ENCODE data around the gene ME3.

- TF ChIP-seq POLR2A (IDR thresholded peaks at IDR 0.05) = no peak
- TF ChIP-seq, protein P1, sequence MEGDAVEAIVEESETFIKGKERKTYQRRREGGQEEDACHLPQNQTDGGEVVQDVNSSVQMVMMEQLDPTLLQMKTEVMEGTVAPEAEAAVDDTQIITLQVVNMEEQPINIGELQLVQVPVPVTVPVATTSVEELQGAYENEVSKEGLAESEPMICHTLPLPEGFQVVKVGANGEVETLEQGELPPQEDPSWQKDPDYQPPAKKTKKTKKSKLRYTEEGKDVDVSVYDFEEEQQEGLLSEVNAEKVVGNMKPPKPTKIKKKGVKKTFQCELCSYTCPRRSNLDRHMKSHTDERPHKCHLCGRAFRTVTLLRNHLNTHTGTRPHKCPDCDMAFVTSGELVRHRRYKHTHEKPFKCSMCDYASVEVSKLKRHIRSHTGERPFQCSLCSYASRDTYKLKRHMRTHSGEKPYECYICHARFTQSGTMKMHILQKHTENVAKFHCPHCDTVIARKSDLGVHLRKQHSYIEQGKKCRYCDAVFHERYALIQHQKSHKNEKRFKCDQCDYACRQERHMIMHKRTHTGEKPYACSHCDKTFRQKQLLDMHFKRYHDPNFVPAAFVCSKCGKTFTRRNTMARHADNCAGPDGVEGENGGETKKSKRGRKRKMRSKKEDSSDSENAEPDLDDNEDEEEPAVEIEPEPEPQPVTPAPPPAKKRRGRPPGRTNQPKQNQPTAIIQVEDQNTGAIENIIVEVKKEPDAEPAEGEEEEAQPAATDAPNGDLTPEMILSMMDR (IDR thresholded peaks at IDR 0.05) = no peak
Observed at GRCh38 chr11:86565388-86565787, 107.0 kb downstream of the ME3 start.

Data from right lobe of liver (tissue), 4 donors.